ENCODE data around the gene SMAGP. TPM values are rescaled to one million over a fixed set of nuclear protein-coding genes. Genes with fewer than 3 reads are reported as not detected.
A peak's percentile ranks its signal among the peaks of the same experiment; 100 is the strongest.

The SMAGP gene
- total RNA-seq, 2 donors from 2014 or later = 0.13 to 0.50 TPM

DNA sequence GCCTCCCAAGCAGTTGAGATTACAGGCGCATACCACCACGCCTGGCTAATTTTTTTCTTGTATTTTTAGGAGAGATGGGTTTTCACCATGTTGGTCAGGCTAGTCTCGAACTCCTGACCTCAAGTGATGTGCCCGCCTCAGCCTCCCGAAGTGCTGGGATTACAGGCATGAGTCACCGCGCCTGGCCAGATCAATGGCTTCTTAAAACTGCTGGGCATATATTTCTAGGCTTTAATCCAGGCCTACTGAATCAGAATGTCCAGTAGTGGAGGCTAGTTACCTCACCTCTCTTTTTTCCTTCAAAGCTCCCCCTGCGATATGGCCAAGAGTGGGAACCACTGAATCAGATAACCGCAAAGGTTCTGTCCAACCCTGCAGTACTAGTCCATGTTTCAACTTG, 69.4 kb downstream of the SMAGP start:
- H3K36me3 Mint-ChIP-seq (ENCODE audit: low read depth) = no peaks in the 10 kb centered on the region
- H3K4me3 Mint-ChIP-seq = no peak overlapping the region
- ATAC-seq (replicated peaks) = no peak
- H3K4me1 Mint-ChIP-seq = peaks cover 16% of the 10 kb centered on the region
- no peaks in the 10 kb centered on the region for H3K9me3 Mint-ChIP-seq
- no peaks in the 10 kb centered on the region for H3K27me3 Mint-ChIP-seq
- peak overlapping the region; percentile 50 for H3K27ac Mint-ChIP-seq

DNA sequence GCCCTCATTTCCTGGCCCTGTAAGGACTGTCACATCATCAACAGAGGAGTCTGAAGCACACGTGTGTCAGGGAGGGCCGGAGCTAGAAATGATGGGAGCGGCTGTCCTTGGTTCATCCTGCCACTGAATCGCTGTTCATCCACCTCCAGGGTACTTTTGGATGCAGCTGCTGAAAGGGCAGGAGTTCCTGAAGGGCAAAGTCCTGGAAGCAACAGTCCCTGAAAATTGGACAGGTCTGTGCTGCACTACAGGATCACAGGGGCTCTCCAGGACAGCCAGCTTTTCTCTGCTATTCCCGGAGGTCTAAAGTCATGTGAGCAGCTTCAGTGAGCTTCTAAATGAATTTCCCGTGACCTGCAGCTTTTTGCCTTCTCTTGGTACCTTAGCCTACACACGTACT, 70.1 kb downstream of the SMAGP start:
- ATAC-seq (replicated peaks) = no peak
- H3K4me1 Mint-ChIP-seq = peaks cover 16% of the 10 kb centered on the region
- no peaks in the 10 kb centered on the region for H3K9me3 Mint-ChIP-seq
- H3K36me3 Mint-ChIP-seq (ENCODE audit: low read depth) = no peaks in the 10 kb centered on the region
- no peaks in the 10 kb centered on the region for H3K27me3 Mint-ChIP-seq
- H3K27ac Mint-ChIP-seq = no peak overlapping the region
- no peak overlapping the region for H3K4me3 Mint-ChIP-seq

DNA sequence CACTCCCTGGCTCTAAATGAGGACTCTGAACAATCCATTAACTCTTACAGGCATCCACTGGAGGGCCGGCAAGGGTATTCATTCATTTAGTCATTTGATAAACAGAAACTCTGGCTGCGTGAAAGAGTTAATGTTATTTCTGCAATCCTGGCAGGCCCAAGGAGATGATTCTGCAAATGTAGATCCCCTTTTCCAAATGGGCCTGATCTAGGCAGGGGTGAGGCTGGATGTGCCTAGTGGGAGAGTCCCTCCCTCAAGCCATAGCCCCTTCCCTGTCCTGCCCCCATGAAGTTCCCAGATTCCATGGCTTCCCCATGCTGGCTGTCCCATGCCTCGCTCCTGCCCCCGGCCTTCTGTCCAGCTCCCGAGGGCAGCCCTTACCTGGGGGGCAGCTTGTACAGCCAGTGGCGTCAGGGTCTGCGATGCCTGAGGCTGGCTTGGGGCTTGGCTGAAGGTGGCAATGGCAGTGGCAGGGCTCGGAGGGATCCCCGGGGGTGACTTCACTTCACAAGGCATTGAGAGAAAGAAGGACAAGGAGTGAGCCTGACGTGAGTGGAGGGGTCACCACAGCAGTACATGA, 70.8 kb downstream of the SMAGP start:
- no peaks in the 10 kb centered on the region for H3K9me3 Mint-ChIP-seq
- ATAC-seq (replicated peaks) = no peak
- H3K27me3 Mint-ChIP-seq = no peaks in the 10 kb centered on the region
- H3K4me3 Mint-ChIP-seq = no peak overlapping the region
- H3K36me3 Mint-ChIP-seq (ENCODE audit: low read depth) = no peaks in the 10 kb centered on the region
- H3K4me1 Mint-ChIP-seq = peaks cover 16% of the 10 kb centered on the region
- H3K27ac Mint-ChIP-seq = no peak overlapping the region

DNA sequence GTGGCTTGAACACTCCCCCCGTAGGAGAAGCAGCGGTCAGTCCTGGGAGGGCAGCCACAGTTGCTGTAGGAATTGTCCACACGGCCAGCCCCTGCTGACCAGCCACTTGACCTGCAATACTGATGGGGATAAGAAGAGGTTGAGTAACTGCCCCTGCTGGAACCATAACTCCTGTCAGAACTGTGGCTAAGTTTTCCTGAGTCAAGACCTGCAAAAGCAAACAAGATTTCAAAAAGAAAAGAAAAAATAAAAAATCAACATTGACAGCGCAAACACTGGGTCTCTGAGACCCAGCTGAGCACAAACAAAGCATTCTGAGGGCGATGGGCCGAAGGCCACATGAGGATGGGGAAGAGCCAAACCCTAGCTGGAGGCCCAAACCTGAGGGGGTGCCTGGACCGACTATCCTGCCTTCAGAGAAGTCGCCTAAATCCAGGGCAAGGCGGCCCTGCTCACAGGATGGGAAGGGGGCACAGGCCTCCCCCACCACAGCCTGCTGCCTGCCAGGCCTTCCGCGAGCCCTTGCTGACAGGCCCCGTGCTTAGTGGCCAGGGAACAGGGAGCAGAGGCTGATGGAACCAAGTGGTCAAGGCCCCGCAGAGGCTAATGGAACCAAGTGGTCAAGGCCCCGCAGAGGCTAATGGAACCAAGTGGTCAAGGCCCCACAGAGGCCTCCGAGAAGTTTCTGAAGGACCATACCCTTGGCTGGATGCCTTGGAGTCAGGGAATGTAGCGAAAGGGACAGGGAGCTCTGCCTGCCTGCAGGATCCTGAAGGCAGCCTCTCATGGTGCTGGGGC, 71.4 kb downstream of the SMAGP start:
- Mint-ChIP-seq H3K4me3 (no peak overlapping the region), H3K36me3 (ENCODE audit: low read depth) (no peaks in the 10 kb centered on the region), H3K9me3 (no peaks in the 10 kb centered on the region), H3K4me1 (peaks cover 15% of the 10 kb centered on the region), H3K27ac (peak overlapping the region; percentile 36), H3K27me3 (no peaks in the 10 kb centered on the region)
- no peak for ATAC-seq (replicated peaks)

DNA sequence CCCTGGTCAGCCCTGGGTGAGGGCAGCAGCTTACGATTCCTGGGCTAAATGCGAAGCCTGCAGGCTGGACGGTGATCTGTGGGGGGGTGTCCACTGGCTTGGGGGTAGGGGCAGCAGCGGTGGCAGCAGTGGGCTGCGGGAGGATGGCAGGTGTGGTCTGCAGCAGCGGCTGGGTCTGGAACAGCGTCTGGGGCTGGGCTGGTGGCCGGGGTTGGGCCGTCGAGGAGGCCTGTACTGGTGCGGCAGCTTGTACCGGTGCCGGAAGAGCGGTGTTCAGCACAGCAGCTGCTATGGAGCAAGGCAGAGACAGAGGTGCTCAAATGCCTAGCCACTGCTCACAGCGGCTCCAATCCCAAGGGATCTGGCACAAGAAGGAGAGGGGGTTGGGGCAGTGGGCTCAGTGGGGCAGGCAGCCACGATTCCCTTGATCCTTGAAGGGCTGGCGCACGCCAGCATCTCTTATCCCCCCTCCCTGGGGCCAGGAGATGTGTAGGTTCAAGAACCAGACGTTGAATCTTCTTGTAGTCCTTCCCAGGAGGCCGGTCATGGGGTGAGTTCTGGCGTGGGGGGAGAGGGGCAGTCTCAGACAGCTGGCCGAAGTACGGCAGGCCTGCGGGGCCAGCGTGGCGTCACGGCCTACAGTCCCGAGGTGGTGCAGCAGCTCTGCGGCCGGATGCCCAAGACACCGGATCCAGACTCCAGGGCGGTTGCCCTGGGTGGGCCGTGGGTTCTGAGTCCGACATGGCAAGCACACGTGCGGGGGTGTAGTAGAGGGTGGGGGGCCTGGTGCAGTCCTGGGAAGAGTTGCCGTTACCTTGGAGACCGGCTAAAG, 72.3 kb downstream of the SMAGP start:
- no peak overlapping the region for H3K4me3 Mint-ChIP-seq
- peak overlapping the region; percentile 36 for H3K27ac Mint-ChIP-seq

DNA sequence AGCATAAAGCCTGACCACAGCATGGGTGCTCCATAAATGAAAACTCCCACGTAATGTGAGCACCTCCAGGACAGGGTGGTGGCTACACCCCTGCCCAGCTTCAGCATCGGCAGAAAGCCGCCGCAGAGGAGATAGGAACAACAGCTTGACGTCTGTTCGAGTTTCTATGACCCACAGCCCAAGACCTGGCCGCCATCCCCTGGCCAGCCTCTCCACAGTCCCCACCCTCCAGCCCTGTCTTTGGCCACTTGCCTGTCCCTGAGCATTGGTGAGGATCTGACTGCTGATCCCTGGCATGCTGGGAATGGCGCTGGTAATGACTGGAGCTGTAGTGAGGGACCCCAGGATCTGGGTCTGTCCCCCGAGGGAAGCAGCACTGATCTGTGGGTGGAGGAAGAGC, 73.7 kb downstream of the SMAGP start:
- Mint-ChIP-seq H3K36me3 (ENCODE audit: low read depth) (no peaks in the 10 kb centered on the region), H3K27ac (no peak overlapping the region), H3K27me3 (no peaks in the 10 kb centered on the region), H3K4me3 (no peak overlapping the region), H3K4me1 (peaks cover 4% of the 10 kb centered on the region), H3K9me3 (no peaks in the 10 kb centered on the region)
- no peak for ATAC-seq (replicated peaks)

More for the DNA sequence above, 72.3 kb downstream of the SMAGP start:
- no peaks in the 10 kb centered on the region for H3K9me3 Mint-ChIP-seq
- no peaks in the 10 kb centered on the region for H3K27me3 Mint-ChIP-seq
- H3K36me3 Mint-ChIP-seq (ENCODE audit: low read depth) = no peaks in the 10 kb centered on the region
- peaks cover 7% of the 10 kb centered on the region for H3K4me1 Mint-ChIP-seq
- no peak for ATAC-seq (replicated peaks)

DNA sequence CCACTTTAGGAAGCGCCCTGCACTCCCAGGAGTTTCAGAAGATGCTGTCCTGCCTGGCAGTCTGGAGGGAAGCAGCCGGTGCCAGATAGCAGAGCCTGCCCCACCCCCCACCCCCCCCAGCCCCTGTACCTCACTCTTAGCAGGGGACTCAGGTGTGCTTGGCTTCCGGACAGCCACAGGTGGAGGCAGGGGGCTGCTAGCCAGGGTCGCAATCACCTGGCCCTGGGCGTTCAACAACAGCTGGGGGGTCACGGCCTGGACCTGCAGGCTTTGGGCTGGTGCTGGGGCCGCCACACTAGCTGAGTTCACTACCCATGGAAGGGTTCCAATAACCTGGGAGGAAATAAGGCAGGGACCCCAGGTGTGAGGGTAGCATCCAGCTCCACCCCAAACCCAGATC, 74.4 kb downstream of the SMAGP start:
- H3K27ac Mint-ChIP-seq = no peak overlapping the region
- H3K9me3 Mint-ChIP-seq = no peaks in the 10 kb centered on the region
- H3K27me3 Mint-ChIP-seq = no peaks in the 10 kb centered on the region
- H3K36me3 Mint-ChIP-seq (ENCODE audit: low read depth) = no peaks in the 10 kb centered on the region
- H3K4me1 Mint-ChIP-seq = peaks cover under 1% of the 10 kb centered on the region
- H3K4me3 Mint-ChIP-seq = no peak overlapping the region
- no peak for ATAC-seq (replicated peaks)

Other genes with a start within 250 kb of the SMAGP start
- 10 to 100 TPM; 51.8 to 56.3 TPM for gene SLC11A2, start 244.0 kb downstream of the SMAGP start, total RNA-seq
- gene LETMD1, start 222.1 kb downstream of the SMAGP start, total RNA-seq = 10 to 100 TPM; 74.8 to 90.2 TPM
- 10 to 100 TPM; 14.4 to 16.1 TPM for gene CSRNP2, start 186.8 kb downstream of the SMAGP start, total RNA-seq
- gene TFCP2, start 97.3 kb downstream of the SMAGP start, total RNA-seq = 10 to 100 TPM; 30.4 to 30.7 TPM
- 10 to 100 TPM in 1 of 2 donors, 1 to 10 TPM in 1; 6.9 to 25.2 TPM for gene POU6F1, start 52.4 kb downstream of the SMAGP start, total RNA-seq
- 100 to 1,000 TPM; 110 to 124 TPM for gene DAZAP2, start 31.6 kb downstream of the SMAGP start, total RNA-seq
- gene BIN2, start 53.8 kb upstream of the SMAGP start, total RNA-seq = 10 to 100 TPM; 45.8 to 78.8 TPM
- gene CELA1, start 76.3 kb upstream of the SMAGP start, total RNA-seq = not detected
- gene GALNT6, start 121.0 kb upstream of the SMAGP start, total RNA-seq = 1 to 10 TPM; 6.2 to 7.2 TPM
- 1 to 10 TPM; 2.2 to 8.0 TPM for gene SLC4A8, start 154.4 kb upstream of the SMAGP start, total RNA-seq

Data from activated T-helper 17 cell treated with anti-CD3 and anti-CD28 coated beads, Interleukin-2, amount 50 U/mL, for 72 hours (primary cell).